HuH-7.5 (cell line): ENCODE measurements around the gene CDC14B.
"Not testable (repeated sequence)": the region's sequence is repeated elsewhere in the genome, so short reads cannot be mapped to it uniquely, and the experiment has no call there.

Source experiments
- DNase-seq: peaks from one replicate; pipeline ENCODE4 v3.0.0; 2011; ENCODE audit warnings: low spot score

The CDC14B gene

GRCh38 chr9:96532173-96532572 is 87.5 kb downstream of the CDC14B start:
- DNase-seq = no peak

- DNase-seq = no peak
Observed at GRCh38 chr9:96524764-96525163, 94.9 kb downstream of the CDC14B start.

- DNase-seq = no peak
Observed at GRCh38 chr9:96524045-96524444, 95.6 kb downstream of the CDC14B start.

- no peak for DNase-seq
Observed at GRCh38 chr9:96523374-96523773, 96.3 kb downstream of the CDC14B start.

GRCh38 chr9:96522366-96522765 is 97.3 kb downstream of the CDC14B start:
- no peak for DNase-seq

- no peak for DNase-seq
Observed at GRCh38 chr9:96519787-96520186, 99.9 kb downstream of the CDC14B start.

- DNase-seq = no peak
Observed at GRCh38 chr9:96519095-96519494, 100.5 kb downstream of the CDC14B start.

GRCh38 chr9:96515621-96516470 is 103.8 kb downstream of the CDC14B start:
- no peak for DNase-seq

GRCh38 chr9:96514800-96515158 is 104.9 kb downstream of the CDC14B start:
- no peak for DNase-seq

- no peak for DNase-seq
Observed at GRCh38 chr9:96514108-96514799, 105.4 kb downstream of the CDC14B start.

GRCh38 chr9:96513622-96514021 is 106.0 kb downstream of the CDC14B start:
- no peak for DNase-seq

GRCh38 chr9:96512240-96512639 is 107.4 kb downstream of the CDC14B start:
- no peak for DNase-seq

- DNase-seq = no peak
Observed at GRCh38 chr9:96510258-96510657, 109.4 kb downstream of the CDC14B start.

- DNase-seq = no peak
Observed at GRCh38 chr9:96509848-96510247, 109.8 kb downstream of the CDC14B start.

- DNase-seq = no peak
Observed at GRCh38 chr9:96509026-96509425, 110.6 kb downstream of the CDC14B start.

GRCh38 chr9:96508227-96508940 is 111.3 kb downstream of the CDC14B start:
- no peak for DNase-seq

- no peak for DNase-seq
Observed at GRCh38 chr9:96505316-96505991, 114.2 kb downstream of the CDC14B start.

- no peak for DNase-seq
Observed at GRCh38 chr9:96503918-96504317, 115.7 kb downstream of the CDC14B start.

GRCh38 chr9:96503374-96503748 is 116.3 kb downstream of the CDC14B start:
- not testable (repeated sequence) for DNase-seq

- DNase-seq = no peak
Observed at GRCh38 chr9:96502539-96503373, 116.9 kb downstream of the CDC14B start.
